Inflammatory macrophage treated with lipopolysaccharide for 1 hour (primary cell): ENCODE measurements around the gene ATP6V1G1.

Source experiments
- DNase-seq, 2 donors: peaks; one replicate each; pipeline ENCODE4 v3.0.0-alpha.2; 2020 to 2022

The ATP6V1G1 gene

GRCh38 chr9:114613087-114613486 is 25.5 kb downstream of the ATP6V1G1 start:
- no peak for DNase-seq

GRCh38 chr9:114613919-114614318 is 26.4 kb downstream of the ATP6V1G1 start:
- no peak for DNase-seq

- no peak for DNase-seq
These were observed 26.8 kb downstream of the ATP6V1G1 start for GRCh38 chr9:114614373-114614772.

GRCh38 chr9:114616684-114617520 is 29.3 kb downstream of the ATP6V1G1 start:
- peak; percentile 89 to 97 for DNase-seq

GRCh38 chr9:114619191-114619761 is 31.7 kb downstream of the ATP6V1G1 start:
- peak in 1 of 2 donors; percentile 65 for DNase-seq

GRCh38 chr9:114621561-114621960 is 34.0 kb downstream of the ATP6V1G1 start:
- no peak for DNase-seq

- DNase-seq: no peak
These were observed 34.5 kb downstream of the ATP6V1G1 start for GRCh38 chr9:114621975-114622609.

- DNase-seq: no peak
These were observed 37.1 kb downstream of the ATP6V1G1 start for GRCh38 chr9:114624677-114625076.

- DNase-seq: no peak
These were observed 38.9 kb downstream of the ATP6V1G1 start for GRCh38 chr9:114626415-114627020.

GRCh38 chr9:114627553-114627952 is 40.0 kb downstream of the ATP6V1G1 start:
- DNase-seq: no peak

GRCh38 chr9:114629563-114630090 is 42.1 kb downstream of the ATP6V1G1 start:
- no peak for DNase-seq

- DNase-seq: no peak
These were observed 43.6 kb downstream of the ATP6V1G1 start for GRCh38 chr9:114631166-114631565.

GRCh38 chr9:114633438-114634089 is 46.0 kb downstream of the ATP6V1G1 start:
- peak in 1 of 2 donors; percentile 60 for DNase-seq

- DNase-seq: no peak
These were observed 46.8 kb downstream of the ATP6V1G1 start for GRCh38 chr9:114634387-114634786.

- DNase-seq: no peak
These were observed 50.8 kb downstream of the ATP6V1G1 start for GRCh38 chr9:114638404-114638803.

- DNase-seq: peak; percentile 31 to 35
These were observed 54.4 kb downstream of the ATP6V1G1 start for GRCh38 chr9:114641967-114642366.

GRCh38 chr9:114643001-114643400 is 55.4 kb downstream of the ATP6V1G1 start:
- DNase-seq: no peak

GRCh38 chr9:114643896-114644295 is 56.3 kb downstream of the ATP6V1G1 start:
- DNase-seq: no peak
